LNCAP (cell line): ENCODE data around the gene IER5.

ENCODE experiments used
- CTCF ChIP-seq: fragments of 450-650 bp; IDR thresholded peaks from 2 replicates; pipeline ENCODE4 v1.5.1; 2017; ENCODE audit warnings: mild to moderate bottlenecking

IER5 gene

GRCh38 chr1:181101581-181102226 is 13.2 kb downstream of the IER5 start:
- no peak for TF ChIP-seq CTCF

GRCh38 chr1:181102841-181103240 is 14.3 kb downstream of the IER5 start:
- TF ChIP-seq CTCF: no peak

GRCh38 chr1:181103399-181103798 is 14.9 kb downstream of the IER5 start:
- TF ChIP-seq CTCF: no peak

- no peak for TF ChIP-seq CTCF
Measured at GRCh38 chr1:181104042-181104789, 15.7 kb downstream of the IER5 start.

GRCh38 chr1:181104790-181105133 is 16.3 kb downstream of the IER5 start:
- TF ChIP-seq CTCF: no peak; the same call in 1 of the 2 replicates

- TF ChIP-seq CTCF: no peak
Measured at GRCh38 chr1:181105134-181106021, 16.9 kb downstream of the IER5 start.

GRCh38 chr1:181106022-181106312 is 17.5 kb downstream of the IER5 start:
- TF ChIP-seq CTCF: no peak
